ENCODE results near the gene GALR2.

The GALR2 gene, protein sequence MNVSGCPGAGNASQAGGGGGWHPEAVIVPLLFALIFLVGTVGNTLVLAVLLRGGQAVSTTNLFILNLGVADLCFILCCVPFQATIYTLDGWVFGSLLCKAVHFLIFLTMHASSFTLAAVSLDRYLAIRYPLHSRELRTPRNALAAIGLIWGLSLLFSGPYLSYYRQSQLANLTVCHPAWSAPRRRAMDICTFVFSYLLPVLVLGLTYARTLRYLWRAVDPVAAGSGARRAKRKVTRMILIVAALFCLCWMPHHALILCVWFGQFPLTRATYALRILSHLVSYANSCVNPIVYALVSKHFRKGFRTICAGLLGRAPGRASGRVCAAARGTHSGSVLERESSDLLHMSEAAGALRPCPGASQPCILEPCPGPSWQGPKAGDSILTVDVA

GRCh38 chr17:76074390-76075363 lies at the start of gene GALR2:
Gene GALR2 (plus strand): TSS chr17:76074781. CDS start chr17:76074884, 103 bp downstream.
- TF ChIP-seq CTCF (IDR thresholded peaks at IDR 0.05; ENCODE audit: insufficient read depth, low read length, poor library complexity, severe bottlenecking) = no peak
- Histone ChIP-seq H3K4me3 (replicated peaks; ENCODE audit: low read depth, low read length) (no peak within 1 kb of the TSS), H3K27me3 (replicated peaks; ENCODE audit: control insufficient read depth, insufficient read depth, low read length) (peaks cover 9% of the 10 kb centered on the region), H3K36me3 (ENCODE audit: control insufficient read depth, insufficient read depth, low read length) (no peaks in the 10 kb centered on the region)
- DNase-seq (ENCODE audit: extremely low read depth, insufficient read length) = no peak

DNA sequence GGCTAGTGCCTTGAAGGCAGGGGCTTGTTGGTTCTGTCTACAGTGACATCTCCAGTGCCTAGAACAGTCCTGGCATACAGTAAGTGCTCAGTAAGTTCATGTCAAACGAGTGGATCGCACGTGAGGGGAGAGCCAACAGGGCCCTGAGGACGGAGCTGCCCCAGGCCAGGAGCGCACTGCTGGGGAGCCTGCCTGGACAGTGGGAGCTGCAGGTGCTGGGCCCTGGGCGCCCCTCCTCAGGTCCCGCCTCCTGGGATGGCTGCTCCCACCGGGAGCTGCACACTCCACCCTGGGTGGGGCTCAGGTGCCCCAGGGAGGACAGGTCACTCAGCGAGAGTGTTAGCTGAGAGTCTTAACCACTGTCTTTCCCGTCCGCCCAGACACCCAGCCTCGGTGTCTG lies 49.3 kb upstream of the GALR2 start:
- TF ChIP-seq CTCF (IDR thresholded peaks at IDR 0.05; ENCODE audit: insufficient read depth, low read length, poor library complexity, severe bottlenecking) = no peak
- Histone ChIP-seq H3K4me3 (replicated peaks; ENCODE audit: low read depth, low read length) (no peak overlapping the region), H3K27me3 (replicated peaks; ENCODE audit: control insufficient read depth, insufficient read depth, low read length) (no peaks in the 10 kb centered on the region; the same call in 1 of the 2 replicates), H3K36me3 (ENCODE audit: control insufficient read depth, insufficient read depth, low read length) (no peaks in the 10 kb centered on the region)
- no peak for DNase-seq (ENCODE audit: extremely low read depth, insufficient read length)

DNA sequence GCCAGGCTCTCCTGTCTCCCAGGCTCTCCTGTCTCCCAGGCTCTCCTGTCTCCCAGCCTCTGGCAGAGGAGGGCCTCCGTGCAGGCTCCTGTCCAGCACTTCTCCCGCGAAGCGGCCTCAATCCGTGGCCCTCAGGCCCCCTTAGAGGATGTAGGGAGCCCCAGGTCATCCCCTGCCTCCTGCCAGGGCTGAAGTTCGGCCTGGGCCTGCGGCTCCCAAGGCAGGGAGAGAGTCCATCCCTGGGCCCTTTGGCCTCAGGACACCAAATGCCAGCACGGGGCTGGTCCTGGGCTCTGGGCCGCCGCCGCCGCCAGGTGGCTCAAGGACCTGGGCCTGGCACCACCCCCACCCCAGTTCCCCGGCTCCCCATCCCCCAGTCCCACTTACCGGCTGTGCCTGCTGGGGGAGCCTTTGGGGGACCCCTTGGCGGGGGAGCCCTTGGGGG lies 47.8 kb upstream of the GALR2 start:
- no peaks in the 10 kb centered on the region; the same call in 1 of the 2 replicates for H3K27me3 ChIP-seq (replicated peaks; ENCODE audit: control insufficient read depth, insufficient read depth, low read length)
- no peak overlapping the region for H3K4me3 ChIP-seq (replicated peaks; ENCODE audit: low read depth, low read length)
- no peak for DNase-seq (ENCODE audit: extremely low read depth, insufficient read length)
- no peak for TF ChIP-seq CTCF (IDR thresholded peaks at IDR 0.05; ENCODE audit: insufficient read depth, low read length, poor library complexity, severe bottlenecking)
- no peaks in the 10 kb centered on the region for H3K36me3 ChIP-seq (ENCODE audit: control insufficient read depth, insufficient read depth, low read length)

- Histone ChIP-seq H3K4me3 (replicated peaks; ENCODE audit: low read depth, low read length) (no peak within 1 kb of the TSS), H3K36me3 (ENCODE audit: control insufficient read depth, insufficient read depth, low read length) (no peaks in the 10 kb centered on the region), H3K27me3 (replicated peaks; ENCODE audit: control insufficient read depth, insufficient read depth, low read length) (no peaks in the 10 kb centered on the region; the same call in 1 of the 2 replicates)
- DNase-seq (ENCODE audit: extremely low read depth, insufficient read length) = no peak
- no peak for TF ChIP-seq CTCF (IDR thresholded peaks at IDR 0.05; ENCODE audit: insufficient read depth, low read length, poor library complexity, severe bottlenecking)
These were observed 47.3 kb upstream of the GALR2 start, which contains the start of gene EVPL for GRCh38 chr17:76027159-76027839. Gene EVPL (minus strand): TSS chr17:76027306. CDS start chr17:76027198, 108 bp downstream.

DNA sequence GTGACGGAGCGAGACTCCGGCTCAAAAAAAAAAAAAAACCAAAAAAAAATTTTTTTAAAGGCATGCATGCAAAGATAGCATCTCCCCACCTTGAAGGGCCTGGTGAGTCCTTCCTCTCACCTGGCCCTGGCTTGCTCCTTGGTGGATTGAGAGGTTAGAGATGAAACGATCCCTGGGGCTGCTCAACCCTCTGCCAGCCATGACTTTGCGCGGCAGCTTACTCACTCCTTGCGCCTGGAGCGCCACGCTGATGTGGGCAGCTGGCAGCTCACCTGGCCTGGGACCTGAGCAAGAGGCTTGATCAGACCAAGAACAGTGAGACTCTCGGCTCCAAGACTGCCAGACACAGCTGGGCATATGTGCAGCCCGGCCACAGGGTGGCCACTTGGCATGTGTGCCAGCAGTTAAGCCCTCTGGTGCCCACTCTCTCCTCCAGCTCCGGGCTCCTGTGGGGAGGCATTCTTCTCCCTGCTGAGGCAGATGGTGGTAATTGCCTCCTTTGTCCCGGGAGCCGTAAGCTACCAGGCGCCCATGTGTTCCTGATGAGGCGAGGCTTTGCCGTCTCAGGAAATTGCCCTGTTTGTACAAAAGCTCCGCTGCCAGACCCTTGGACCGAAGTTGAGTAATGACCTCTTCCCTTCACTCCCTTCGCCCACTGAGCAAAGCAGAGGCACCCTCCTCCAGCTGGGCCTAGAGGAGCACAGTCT lies 42.4 kb upstream of the GALR2 start:
- no peak overlapping the region for H3K4me3 ChIP-seq (replicated peaks; ENCODE audit: low read depth, low read length)
- no peaks in the 10 kb centered on the region for H3K36me3 ChIP-seq (ENCODE audit: control insufficient read depth, insufficient read depth, low read length)
- H3K27me3 ChIP-seq (replicated peaks; ENCODE audit: control insufficient read depth, insufficient read depth, low read length) = no peaks in the 10 kb centered on the region
- no peak for TF ChIP-seq CTCF (IDR thresholded peaks at IDR 0.05; ENCODE audit: insufficient read depth, low read length, poor library complexity, severe bottlenecking)
- DNase-seq (ENCODE audit: extremely low read depth, insufficient read length) = no peak
